Endodermal cell (in vitro differentiated cells): Measurements from ENCODE around the gene TNK2. TPM values are rescaled to one million over a fixed set of nuclear protein-coding genes. Genes with fewer than 3 reads are reported as not detected.
A peak's percentile ranks its signal among the peaks of the same experiment; 100 is the strongest.

Source experiments
- DNase-seq: peaks from one replicate; pipeline ENCODE4 v3.0.0-alpha.2; 2017
- H3K27ac ChIP-seq: 2 replicates; pipeline ENCODE4 v1.5.1; 2013; ENCODE audit warnings: mild to moderate bottlenecking, low read depth, low read length, moderate library complexity
- H3K27me3 ChIP-seq: 2 replicates; pipeline ENCODE4 v1.6.1; 2013; ENCODE audit warnings: mild to moderate bottlenecking, low read length, moderate library complexity; ENCODE audit not compliant: insufficient read depth, control insufficient read depth, poor library complexity, severe bottlenecking
- H3K36me3 ChIP-seq: 2 replicates; pipeline ENCODE4 v1.7.0; 2013; ENCODE audit warnings: mild to moderate bottlenecking, low read length, moderate library complexity; ENCODE audit not compliant: control insufficient read depth, insufficient read depth
- H3K4me1 ChIP-seq: one replicate; pipeline ENCODE4 v1.7.0; 2013; ENCODE audit warnings: low read length; ENCODE audit not compliant: control insufficient read depth, insufficient read depth
- H3K4me3 ChIP-seq: 2 replicates; pipeline ENCODE4 v1.5.1; 2013; ENCODE audit warnings: mild to moderate bottlenecking, low read length, moderate library complexity
- H3K9ac ChIP-seq: 2 replicates; pipeline ENCODE4 v1.6.1; 2013; ENCODE audit warnings: mild to moderate bottlenecking, low read length, moderate library complexity; ENCODE audit not compliant: poor library complexity, severe bottlenecking; ENCODE audit errors: extremely low read depth
- H3K9me3 ChIP-seq: 2 replicates; pipeline ENCODE4 v1.6.1; 2013; ENCODE audit warnings: mild to moderate bottlenecking, low read length, moderate library complexity; ENCODE audit not compliant: control insufficient read depth
- H3K27ac Mint-ChIP-seq: 2 replicates; pipeline ENCODE4 v1.8.0; 2020; ENCODE audit warnings: mixed read lengths
- H3K27me3 Mint-ChIP-seq: 2 replicates; pipeline ENCODE4 v1.8.0; 2021; ENCODE audit warnings: mild to moderate bottlenecking, mixed read lengths; ENCODE audit not compliant: insufficient read depth
- H3K36me3 Mint-ChIP-seq: 2 replicates; pipeline ENCODE4 v1.8.0; 2020; ENCODE audit warnings: low read depth, mixed read lengths
- H3K4me1 Mint-ChIP-seq: 2 replicates; pipeline ENCODE4 v1.8.0; 2020; ENCODE audit warnings: mixed read lengths
- H3K4me3 Mint-ChIP-seq: 2 replicates; pipeline ENCODE4 v1.8.0; 2020; ENCODE audit warnings: mild to moderate bottlenecking, moderate library complexity, mixed read lengths
- H3K9me3 Mint-ChIP-seq: 2 replicates; pipeline ENCODE4 v1.8.0; 2020; ENCODE audit warnings: mild to moderate bottlenecking, mixed read lengths
- WGBS, 2 experiments: methylation state at CpG; one replicate each; pipeline versions ENCODE4 v1.1.5 to v1.1.7; 2013; ENCODE audit warnings: missing lambda C conversion rate in 2 of 2, mixed read lengths in 1 of 2; ENCODE audit not compliant: insufficient coverage in 1 of 2, insufficient read length in 1 of 2; 5-methylcytosine and 5-hydroxymethylcytosine counted together
- total RNA-seq, 2 donors: library from RNA; stranded (reverse); fragmentation: NEBNext Ultra II Directional in 1 of 2; extraction: Animal tissue kit (Norgen Biotek cat#: 25700) in 1 of 2; gene quantifications; 2 replicates in 1 of 2; 3 replicates in 1 of 2; pipeline ENCODE4 v1.2.1, GENCODE V29; 2021
- TF ChIP-seq, protein P1 (sequence below): fragments of 200-600 bp; sonication (generic); conservative IDR thresholded peaks from 2 replicates; pipeline ENCODE4 v1.5.0; 2021; ENCODE audit warnings: antibody characterized with exemption, mild to moderate bottlenecking

TNK2 gene
- total RNA-seq, 2 donors from 2014 or later, result 53.2 to 85.7 TPM

DNA sequence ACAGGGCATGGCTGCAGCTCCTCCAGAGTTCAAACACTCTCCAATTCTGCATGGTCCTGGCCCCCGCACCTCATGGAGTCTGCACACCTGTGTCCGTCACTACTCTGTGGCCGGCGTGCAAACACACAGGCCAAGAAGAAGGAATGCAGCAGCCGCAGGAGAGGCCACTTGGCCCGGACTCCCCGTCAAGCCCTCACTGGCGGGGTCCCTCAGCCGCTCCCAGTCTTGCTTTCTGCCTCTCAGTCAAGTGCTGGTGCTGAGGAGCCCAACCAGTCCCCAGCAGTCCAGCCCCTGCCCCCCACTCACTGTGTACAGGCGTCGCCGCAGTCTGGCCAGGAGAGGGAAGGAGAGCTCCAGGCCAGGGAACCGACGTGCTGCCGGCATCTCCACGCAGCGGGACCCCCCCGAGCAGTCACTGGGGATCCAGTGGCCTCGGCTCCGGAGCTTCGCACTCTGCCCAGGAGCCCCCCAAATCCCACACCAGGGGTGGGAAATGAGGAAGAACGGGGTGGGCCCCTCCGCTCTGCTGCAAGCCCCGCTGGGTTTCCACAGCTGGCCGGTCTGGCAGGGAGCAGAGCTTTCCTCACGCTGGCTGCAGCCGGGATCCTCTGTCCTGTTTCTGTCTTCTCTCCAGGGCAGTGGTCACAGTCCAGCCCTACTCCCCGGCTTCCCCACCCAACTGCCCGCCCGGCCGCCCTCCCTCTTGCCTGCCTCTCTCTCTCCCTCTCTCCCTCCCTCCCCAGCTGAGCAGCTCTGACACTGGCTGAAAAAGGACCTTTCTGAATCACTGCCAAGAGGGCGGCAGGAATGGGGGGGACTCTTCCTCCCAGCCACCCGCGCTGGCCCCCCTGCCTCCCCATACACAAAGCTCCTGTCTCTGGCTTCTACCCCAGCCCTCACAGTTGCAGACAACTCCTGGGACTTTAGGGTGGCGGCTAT is 16.0 kb downstream of the TNK2 start:
- peak; percentile 59 for DNase-seq
- no peak overlapping the region for H3K4me3 Mint-ChIP-seq

DNA sequence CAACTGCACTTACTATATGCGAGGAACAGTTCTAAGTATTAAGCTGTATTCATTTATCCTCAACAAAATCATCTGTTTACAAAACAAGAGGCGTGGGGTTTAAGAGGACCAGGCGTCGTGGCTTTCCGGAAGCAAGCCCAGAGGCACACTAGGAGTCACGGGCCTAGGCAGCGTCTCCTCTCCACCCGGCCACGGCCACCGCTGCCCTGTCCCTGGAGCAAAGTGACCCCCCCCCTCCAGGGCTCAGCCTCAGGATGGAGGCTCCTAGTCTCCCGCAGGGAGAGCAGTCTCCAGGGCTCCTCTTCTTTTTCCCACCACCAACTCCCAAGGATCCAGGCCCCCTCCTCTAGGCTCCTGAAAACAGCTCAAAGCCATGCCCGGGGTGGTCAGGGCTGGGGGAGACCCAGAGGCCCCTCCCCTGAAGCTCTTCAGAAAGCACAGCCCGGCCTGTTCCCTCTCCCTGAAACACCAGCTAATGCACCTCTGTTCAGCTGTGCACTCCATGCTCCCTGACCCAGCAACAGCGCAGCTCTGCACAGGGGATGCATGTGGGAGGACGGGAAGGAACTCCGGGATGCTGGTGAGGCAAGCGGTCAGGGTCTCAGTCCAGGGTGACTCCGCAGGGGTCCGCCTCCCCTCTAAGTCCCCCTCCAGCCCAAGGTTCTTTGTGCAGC is 16.8 kb downstream of the TNK2 start:
- Mint-ChIP-seq H3K27ac (no peak overlapping the region), H3K36me3 (peaks cover 9% of the 10 kb centered on the region), H3K9me3 (no peaks in the 10 kb centered on the region), H3K4me3 (no peak overlapping the region), H3K4me1 (peaks cover 24% of the 10 kb centered on the region), H3K27me3 (no peaks in the 10 kb centered on the region)
- peaks cover 21% of the 10 kb centered on the region for H3K4me1 ChIP-seq
- TF ChIP-seq, protein P1, sequence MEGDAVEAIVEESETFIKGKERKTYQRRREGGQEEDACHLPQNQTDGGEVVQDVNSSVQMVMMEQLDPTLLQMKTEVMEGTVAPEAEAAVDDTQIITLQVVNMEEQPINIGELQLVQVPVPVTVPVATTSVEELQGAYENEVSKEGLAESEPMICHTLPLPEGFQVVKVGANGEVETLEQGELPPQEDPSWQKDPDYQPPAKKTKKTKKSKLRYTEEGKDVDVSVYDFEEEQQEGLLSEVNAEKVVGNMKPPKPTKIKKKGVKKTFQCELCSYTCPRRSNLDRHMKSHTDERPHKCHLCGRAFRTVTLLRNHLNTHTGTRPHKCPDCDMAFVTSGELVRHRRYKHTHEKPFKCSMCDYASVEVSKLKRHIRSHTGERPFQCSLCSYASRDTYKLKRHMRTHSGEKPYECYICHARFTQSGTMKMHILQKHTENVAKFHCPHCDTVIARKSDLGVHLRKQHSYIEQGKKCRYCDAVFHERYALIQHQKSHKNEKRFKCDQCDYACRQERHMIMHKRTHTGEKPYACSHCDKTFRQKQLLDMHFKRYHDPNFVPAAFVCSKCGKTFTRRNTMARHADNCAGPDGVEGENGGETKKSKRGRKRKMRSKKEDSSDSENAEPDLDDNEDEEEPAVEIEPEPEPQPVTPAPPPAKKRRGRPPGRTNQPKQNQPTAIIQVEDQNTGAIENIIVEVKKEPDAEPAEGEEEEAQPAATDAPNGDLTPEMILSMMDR, result no peak
- no peak for DNase-seq
- H3K27me3 ChIP-seq, result no peaks in the 10 kb centered on the region
- 91 to 92% methylated on average over 17 to 19 of the region's 19 CpGs for WGBS, 2 experiments
- H3K9me3 ChIP-seq, result no peaks in the 10 kb centered on the region
- H3K4me3 ChIP-seq, result no peak overlapping the region
- H3K27ac ChIP-seq, result no peak overlapping the region
- no peak overlapping the region for H3K9ac ChIP-seq
- peaks cover 10% of the 10 kb centered on the region for H3K36me3 ChIP-seq

More for the DNA sequence above, 16.0 kb downstream of the TNK2 start:
- H3K4me3 ChIP-seq, result no peak overlapping the region
- 70% methylated on average over 16 to 32 of the region's 35 CpGs for WGBS, 2 experiments
- Mint-ChIP-seq H3K27ac (no peak overlapping the region), H3K27me3 (no peaks in the 10 kb centered on the region), H3K4me1 (peaks cover 28% of the 10 kb centered on the region), H3K36me3 (peaks cover 7% of the 10 kb centered on the region), H3K9me3 (no peaks in the 10 kb centered on the region)
- TF ChIP-seq, protein P1, result no peak
- H3K9ac ChIP-seq, result no peak overlapping the region
- no peaks in the 10 kb centered on the region for H3K27me3 ChIP-seq
- peaks cover 9% of the 10 kb centered on the region for H3K36me3 ChIP-seq
- peak overlapping the region; percentile 24 for H3K27ac ChIP-seq
- H3K4me1 ChIP-seq, result peaks cover 26% of the 10 kb centered on the region
- H3K9me3 ChIP-seq, result no peaks in the 10 kb centered on the region

DNA sequence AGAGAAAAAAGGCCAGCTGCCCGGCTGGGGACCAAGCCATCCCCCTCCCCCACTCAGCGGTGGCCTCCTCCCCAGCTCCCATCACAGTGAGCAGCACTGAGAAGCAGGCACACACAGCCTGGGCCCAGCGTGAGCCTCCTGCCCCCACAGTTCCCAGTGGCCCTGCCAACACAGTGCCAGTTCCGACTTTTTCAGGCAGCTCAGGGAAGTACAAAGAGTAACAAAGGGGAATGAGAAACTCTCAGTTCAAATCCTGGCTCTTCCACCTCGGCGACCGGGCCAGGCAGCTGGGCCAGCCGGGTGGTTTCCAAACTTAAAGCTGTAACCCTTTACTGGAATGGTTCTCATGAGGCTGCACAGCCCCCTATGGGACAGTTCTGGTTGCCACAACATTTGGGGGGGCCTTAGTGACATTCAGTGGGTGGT is 18.5 kb downstream of the TNK2 start:
- Mint-ChIP-seq H3K27ac (peak overlapping the region; percentile 8), H3K4me3 (no peak overlapping the region), H3K9me3 (no peaks in the 10 kb centered on the region), H3K27me3 (no peaks in the 10 kb centered on the region), H3K36me3 (peaks cover 22% of the 10 kb centered on the region), H3K4me1 (peaks cover 24% of the 10 kb centered on the region)
- TF ChIP-seq, protein P1, result peak; percentile 21
- peak overlapping the region; percentile 24 for H3K27ac ChIP-seq
- no peaks in the 10 kb centered on the region for H3K9me3 ChIP-seq
- H3K9ac ChIP-seq, result no peak overlapping the region
- WGBS, 2 experiments, result 42 to 56% methylated on average over 3 to 8 of the region's 8 CpGs
- peaks cover 21% of the 10 kb centered on the region for H3K4me1 ChIP-seq
- no peak overlapping the region for H3K4me3 ChIP-seq
- peak; percentile 79 for DNase-seq
- peaks cover 16% of the 10 kb centered on the region for H3K36me3 ChIP-seq
- H3K27me3 ChIP-seq, result no peaks in the 10 kb centered on the region
